RWPE2 (cell line): ENCODE results near the gene WWTR1.
A peak's percentile ranks its signal among the peaks of the same experiment; 100 is the strongest.

Experiments
- ATAC-seq: fragments of 200-7000 bp; cut with Tn5 transposase; 3 replicates; pipeline ENCODE4 v1.9.1; 2021; ENCODE audit warnings: low read depth
- DNase-seq: peaks from one replicate; pipeline ENCODE4 v3.0.0-alpha.2; 2020; ENCODE audit warnings: low spot score
- H3K27ac ChIP-seq: fragments of 450-650 bp; 2 replicates; pipeline ENCODE4 v1.5.1; 2017; ENCODE audit warnings: mild to moderate bottlenecking; ENCODE audit not compliant: poor library complexity, severe bottlenecking
- H3K27me3 ChIP-seq: fragments of 250-450 bp; sonication (Bioruptor Pico); 2 replicates; pipeline ENCODE4 v1.5.1; 2021; ENCODE audit warnings: mild to moderate bottlenecking, moderate library complexity; ENCODE audit not compliant: insufficient read depth, poor library complexity, severe bottlenecking
- H3K36me3 ChIP-seq: fragments of 250-450 bp; sonication (Bioruptor Pico); 2 replicates; pipeline ENCODE4 v1.5.1; 2020; ENCODE audit warnings: low read depth, mild to moderate bottlenecking, moderate library complexity
- H3K4me1 ChIP-seq: fragments of 250-450 bp; sonication (Bioruptor Pico); 2 replicates; pipeline ENCODE4 v1.5.1; 2021; ENCODE audit warnings: mild to moderate bottlenecking, moderate library complexity; ENCODE audit not compliant: insufficient read depth, poor library complexity, severe bottlenecking
- H3K4me3 ChIP-seq: fragments of 250-450 bp; sonication (Bioruptor Pico); 2 replicates; pipeline ENCODE4 v1.5.1; 2021; ENCODE audit warnings: mild to moderate bottlenecking, moderate library complexity; ENCODE audit not compliant: severe bottlenecking
- H3K9me3 ChIP-seq: fragments of 250-450 bp; sonication (Bioruptor Pico); 2 replicates; pipeline ENCODE4 v1.5.1; 2021; ENCODE audit warnings: mild to moderate bottlenecking, moderate library complexity; ENCODE audit not compliant: severe bottlenecking
- TF ChIP-seq, protein P1 (sequence below): fragments of 450-650 bp; IDR thresholded peaks from one replicate; pipeline ENCODE4 v1.5.1; 2017; ENCODE audit warnings: mild to moderate bottlenecking, moderate library complexity; ENCODE audit not compliant: poor library complexity, severe bottlenecking

The WWTR1 gene

DNA sequence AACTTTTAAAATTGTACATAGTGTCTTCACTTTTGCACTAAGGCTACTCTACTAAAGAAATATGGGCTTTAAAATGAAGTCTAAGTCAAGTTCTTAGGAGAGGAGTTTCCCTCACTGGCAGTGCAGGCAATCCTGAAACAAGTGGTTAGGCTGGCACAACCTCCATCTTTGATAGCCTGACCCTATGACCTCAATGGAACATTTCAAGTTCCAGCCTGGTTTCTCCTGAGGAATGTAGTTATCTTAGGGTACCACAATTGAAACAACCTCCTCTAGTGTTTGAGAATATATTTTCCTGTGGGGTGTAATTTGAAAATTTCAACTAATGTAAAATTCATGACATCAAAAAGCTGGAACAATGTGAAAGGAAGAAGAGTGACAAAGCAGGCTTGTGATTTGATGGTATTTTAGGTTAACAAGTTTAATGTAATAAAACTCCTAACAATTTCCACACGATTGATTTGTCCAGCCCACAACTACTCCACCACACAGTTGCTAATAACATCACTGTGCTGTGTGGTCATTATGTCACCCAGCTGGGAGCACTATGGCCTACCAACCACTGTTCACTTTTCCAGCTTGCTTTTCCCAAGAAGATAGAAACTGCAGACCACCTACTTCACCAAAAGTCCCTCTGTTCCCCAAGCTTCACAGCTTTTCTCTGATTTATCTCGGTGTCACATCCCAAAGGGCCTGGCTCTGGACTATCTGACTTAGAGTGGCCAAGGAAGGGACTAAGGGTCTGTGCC lies 1.8 kb downstream of the WWTR1 start:
- Histone ChIP-seq H3K27ac (peak overlapping the region; percentile 87), H3K4me1 (peaks cover 40% of the 10 kb centered on the region), H3K36me3 (peaks cover 45% of the 10 kb centered on the region), H3K9me3 (no peaks in the 10 kb centered on the region), H3K27me3 (no peaks in the 10 kb centered on the region), H3K4me3 (peak overlapping the region; percentile 68)
- TF ChIP-seq, protein P1, sequence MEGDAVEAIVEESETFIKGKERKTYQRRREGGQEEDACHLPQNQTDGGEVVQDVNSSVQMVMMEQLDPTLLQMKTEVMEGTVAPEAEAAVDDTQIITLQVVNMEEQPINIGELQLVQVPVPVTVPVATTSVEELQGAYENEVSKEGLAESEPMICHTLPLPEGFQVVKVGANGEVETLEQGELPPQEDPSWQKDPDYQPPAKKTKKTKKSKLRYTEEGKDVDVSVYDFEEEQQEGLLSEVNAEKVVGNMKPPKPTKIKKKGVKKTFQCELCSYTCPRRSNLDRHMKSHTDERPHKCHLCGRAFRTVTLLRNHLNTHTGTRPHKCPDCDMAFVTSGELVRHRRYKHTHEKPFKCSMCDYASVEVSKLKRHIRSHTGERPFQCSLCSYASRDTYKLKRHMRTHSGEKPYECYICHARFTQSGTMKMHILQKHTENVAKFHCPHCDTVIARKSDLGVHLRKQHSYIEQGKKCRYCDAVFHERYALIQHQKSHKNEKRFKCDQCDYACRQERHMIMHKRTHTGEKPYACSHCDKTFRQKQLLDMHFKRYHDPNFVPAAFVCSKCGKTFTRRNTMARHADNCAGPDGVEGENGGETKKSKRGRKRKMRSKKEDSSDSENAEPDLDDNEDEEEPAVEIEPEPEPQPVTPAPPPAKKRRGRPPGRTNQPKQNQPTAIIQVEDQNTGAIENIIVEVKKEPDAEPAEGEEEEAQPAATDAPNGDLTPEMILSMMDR: no peak
- no peak for DNase-seq
- no peak for ATAC-seq

DNA sequence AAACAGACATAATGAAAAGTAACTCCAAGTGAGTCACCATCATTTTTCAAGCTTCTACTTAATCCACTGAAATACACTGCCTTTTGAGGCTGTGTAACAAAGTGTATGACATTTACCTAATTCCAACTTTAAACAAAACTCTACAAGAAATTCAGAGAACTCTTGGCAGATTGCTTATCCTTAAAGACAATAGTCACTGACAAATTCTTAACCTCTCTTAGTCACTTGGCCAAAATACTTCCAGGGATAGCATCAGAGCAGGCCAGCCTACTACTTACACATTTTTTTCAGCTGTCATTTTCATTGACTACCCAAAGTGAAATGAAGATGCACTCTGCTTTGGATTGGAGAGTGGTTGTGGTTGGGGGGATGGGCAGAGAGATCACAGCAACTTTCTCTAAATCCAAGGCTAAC lies 3.6 kb downstream of the WWTR1 start:
- no peaks in the 10 kb centered on the region for H3K9me3 ChIP-seq
- H3K36me3 ChIP-seq: peaks cover 53% of the 10 kb centered on the region
- H3K27me3 ChIP-seq: no peaks in the 10 kb centered on the region
- no peak overlapping the region for H3K4me3 ChIP-seq
- H3K27ac ChIP-seq: peak overlapping the region; percentile 87
- ATAC-seq (no peak), DNase-seq (no peak)
- peaks cover 43% of the 10 kb centered on the region for H3K4me1 ChIP-seq
- TF ChIP-seq, protein P1: no peak

DNA sequence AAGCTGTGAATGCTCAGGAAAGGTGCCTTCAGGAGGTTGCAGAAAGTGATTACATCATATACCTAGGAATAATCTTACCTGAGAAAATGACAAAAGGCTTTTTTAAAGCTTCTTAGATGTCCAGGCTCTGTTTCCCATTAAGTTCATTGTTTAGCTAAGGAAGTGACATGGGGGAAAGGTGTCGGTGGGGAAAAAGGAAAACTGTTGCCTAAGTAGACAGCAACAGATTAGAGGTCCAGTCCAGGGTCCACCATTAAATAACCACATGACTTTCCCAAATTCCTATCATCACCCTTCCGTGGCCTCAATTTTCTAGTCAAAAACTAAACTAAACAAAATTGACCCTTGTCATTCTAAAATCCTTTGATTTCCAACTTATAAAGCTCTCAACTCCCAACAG lies 4.3 kb downstream of the WWTR1 start:
- H3K9me3 ChIP-seq: no peaks in the 10 kb centered on the region
- peak overlapping the region; percentile 87 for H3K27ac ChIP-seq
- H3K27me3 ChIP-seq: no peaks in the 10 kb centered on the region
- no peak overlapping the region for H3K4me3 ChIP-seq
- H3K36me3 ChIP-seq: peaks cover 53% of the 10 kb centered on the region
- ATAC-seq: no peak
- H3K4me1 ChIP-seq: peaks cover 46% of the 10 kb centered on the region
- TF ChIP-seq, protein P1: no peak
- no peak for DNase-seq

DNA sequence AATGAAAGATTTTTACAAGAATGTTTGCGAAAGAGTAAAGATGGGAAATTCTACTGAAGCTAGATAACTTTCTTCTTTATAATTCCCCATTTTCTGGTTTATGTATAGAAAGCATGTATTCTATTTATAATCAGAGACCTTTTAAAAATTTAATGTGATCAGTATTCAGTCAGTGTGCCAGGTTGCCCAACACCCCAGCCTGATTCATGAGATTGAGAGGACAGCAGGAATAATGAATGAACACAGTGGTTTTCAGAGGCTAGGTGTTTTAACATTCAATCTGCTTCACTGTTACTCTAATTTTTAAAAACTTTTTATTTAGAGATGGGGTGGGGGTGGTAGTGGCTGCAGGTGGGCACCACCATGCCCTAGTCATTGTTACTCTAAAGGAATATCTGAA lies 4.7 kb downstream of the WWTR1 start:
- peak overlapping the region; percentile 87 for H3K27ac ChIP-seq
- H3K36me3 ChIP-seq: peaks cover 54% of the 10 kb centered on the region
- no peak for ATAC-seq
- H3K4me1 ChIP-seq: peaks cover 51% of the 10 kb centered on the region
- no peaks in the 10 kb centered on the region for H3K27me3 ChIP-seq
- TF ChIP-seq, protein P1: no peak
- DNase-seq: no peak
- H3K9me3 ChIP-seq: no peaks in the 10 kb centered on the region
- no peak overlapping the region for H3K4me3 ChIP-seq

DNA sequence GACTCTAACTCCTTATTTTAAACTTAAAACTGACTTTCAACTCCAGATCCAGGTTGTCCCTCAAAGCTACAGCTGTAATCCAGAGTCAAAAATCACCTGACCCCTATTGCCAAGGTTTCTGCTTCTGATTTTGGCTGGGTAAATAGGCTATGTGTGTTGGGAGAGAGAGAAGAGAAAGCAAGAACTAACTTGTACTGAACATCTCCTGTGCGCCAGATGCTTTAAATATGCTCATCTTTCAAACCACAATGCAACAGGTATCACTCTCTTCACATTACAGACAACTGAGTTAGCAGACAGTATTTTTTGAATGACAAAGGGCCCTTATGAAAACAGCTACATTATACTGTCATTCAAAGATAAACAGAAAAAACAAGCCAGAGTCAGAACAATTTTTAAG lies 7.0 kb downstream of the WWTR1 start:
- DNase-seq (no peak), ATAC-seq (no peak)
- Histone ChIP-seq H3K4me3 (no peak overlapping the region), H3K9me3 (no peaks in the 10 kb centered on the region), H3K4me1 (peaks cover 63% of the 10 kb centered on the region), H3K36me3 (peaks cover 60% of the 10 kb centered on the region), H3K27me3 (no peaks in the 10 kb centered on the region), H3K27ac (no peak overlapping the region)
- TF ChIP-seq, protein P1: no peak
